HG03103 (cell line): Measurements from ENCODE around the gene FANCE.
"Not testable (repeated sequence)": the region's sequence is repeated elsewhere in the genome, so short reads cannot be mapped to it uniquely, and the experiment has no call there.

ENCODE experiments used
- ATAC-seq: cut with Tn5 transposase; IDR thresholded peaks from one replicate; pipeline ENCODE4 v1.9.1; 2021; ENCODE audit warnings: low read depth; ENCODE audit not compliant: unreplicated experiment

FANCE gene

DNA sequence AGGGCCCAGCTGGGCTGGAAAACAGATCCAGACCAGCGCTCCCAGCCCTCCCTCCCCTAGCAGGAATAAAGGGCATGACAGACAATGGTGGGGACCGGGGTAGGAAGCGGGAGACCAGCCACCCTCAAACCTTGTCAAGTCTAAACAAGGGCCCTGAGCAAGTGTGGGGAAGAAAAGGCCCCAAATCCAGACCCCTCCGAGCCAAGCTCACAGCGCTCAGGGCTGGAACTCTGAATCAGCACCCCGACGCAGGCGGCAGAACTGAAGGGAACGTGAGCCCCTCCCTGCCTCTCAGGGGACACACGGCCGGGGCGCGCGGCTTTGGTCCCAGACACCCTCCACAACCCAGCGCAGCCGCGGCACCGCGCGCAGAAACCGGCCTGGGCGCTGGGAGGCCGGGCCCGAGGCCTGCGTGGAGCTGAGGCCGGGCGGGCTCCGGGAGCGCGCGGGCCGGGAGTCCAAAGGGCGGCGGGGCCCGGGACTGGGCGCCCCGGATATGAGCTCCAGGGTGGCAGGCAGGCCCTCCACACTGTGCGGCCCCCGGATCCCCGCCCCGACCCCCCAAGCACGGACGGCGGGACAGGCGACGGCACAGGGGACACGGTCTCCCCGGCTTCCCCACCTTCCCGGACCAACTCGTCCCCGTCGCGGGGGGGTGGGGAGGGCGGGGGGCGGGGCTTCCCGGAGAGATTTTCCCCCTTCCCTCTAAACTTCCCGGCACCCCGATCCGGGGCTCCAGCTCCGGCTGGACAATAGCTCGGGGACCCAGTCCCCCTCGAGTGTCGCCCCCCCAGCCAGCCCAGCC is 44.1 kb downstream of the FANCE start:
- ATAC-seq = no peak

DNA sequence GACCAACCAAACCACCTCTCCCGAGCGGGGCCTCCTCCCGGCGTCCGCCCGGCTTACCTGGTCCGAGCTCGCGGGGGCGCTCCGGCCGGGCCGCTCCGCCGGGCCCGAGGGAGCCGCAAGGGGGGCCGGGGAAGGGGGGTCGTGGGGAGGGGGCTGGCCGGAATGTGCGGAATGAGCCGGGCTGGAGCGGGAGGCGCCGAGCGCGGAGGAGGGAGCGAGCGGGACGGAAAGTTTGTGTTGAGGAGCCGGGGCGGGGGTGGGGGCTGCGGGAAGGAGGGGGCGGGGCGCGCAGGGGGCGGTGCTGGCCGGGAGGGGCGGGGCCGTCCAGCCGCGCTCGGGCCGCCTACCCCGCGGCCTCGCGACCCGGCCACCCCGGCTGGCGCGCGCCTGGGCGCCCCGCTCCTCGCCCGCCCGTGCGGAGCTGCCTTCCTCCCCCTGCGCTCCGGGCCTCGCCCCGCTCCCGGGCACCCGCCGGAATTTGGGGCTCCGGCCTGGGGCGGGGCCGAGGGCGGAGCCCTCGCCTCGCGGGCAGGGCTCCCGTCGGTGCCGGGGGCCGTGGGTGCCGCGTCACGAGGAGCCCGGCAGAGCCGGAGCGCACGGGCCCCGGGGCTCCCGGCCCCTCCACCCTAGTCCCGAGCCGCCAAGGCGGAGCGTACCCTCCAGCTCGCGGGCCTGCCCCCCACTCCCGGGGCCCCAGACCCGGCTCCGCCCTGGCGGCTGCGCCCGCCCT is 44.9 kb downstream of the FANCE start, which contains the start of gene TEAD3:
Gene TEAD3 (minus strand): TSS at position 239 of the 730 bp plus-strand sequence.
- ATAC-seq = no peak

DNA sequence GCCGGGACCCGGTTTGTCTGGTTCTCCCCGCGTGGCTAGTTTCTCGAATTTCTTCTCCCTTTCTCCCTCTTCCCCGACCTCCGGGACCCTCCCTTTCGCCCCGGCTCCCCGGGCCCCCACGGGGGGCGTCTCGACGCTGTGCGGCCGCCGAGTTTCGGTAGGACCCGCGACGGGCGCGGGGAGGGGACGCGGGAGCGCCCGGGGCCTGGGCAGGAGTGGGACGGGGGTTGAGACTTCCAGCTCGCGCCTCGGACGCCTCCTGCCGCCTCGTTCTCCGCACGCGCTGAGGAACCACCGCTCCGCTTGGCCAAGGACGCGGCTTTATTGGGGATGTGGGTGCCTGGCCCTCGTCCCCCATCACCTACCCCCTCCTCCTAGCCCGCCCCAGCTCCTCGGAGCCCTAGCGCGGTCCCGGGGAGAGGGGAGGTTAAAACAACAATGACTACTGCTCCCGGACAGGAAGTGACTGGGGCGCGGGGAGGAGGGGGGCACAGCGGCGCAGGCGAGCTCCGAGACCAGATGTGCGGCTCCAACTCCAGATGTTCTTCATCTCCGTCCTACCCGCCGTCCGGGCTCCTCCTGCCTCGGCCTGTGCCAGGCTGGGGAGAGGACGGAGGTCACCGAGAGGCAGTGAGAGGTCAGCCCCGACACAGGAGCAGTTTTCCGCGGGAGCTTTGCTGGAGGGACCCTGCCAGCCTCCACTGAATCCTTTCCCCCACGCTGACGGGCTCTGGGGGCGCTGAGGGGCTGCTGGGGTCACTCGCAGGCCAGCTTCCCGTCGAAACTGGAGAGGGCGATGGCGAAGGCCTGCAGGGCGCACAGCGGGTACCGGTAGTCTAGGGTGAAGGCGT is 45.7 kb downstream of the FANCE start:
- no peak for ATAC-seq

DNA sequence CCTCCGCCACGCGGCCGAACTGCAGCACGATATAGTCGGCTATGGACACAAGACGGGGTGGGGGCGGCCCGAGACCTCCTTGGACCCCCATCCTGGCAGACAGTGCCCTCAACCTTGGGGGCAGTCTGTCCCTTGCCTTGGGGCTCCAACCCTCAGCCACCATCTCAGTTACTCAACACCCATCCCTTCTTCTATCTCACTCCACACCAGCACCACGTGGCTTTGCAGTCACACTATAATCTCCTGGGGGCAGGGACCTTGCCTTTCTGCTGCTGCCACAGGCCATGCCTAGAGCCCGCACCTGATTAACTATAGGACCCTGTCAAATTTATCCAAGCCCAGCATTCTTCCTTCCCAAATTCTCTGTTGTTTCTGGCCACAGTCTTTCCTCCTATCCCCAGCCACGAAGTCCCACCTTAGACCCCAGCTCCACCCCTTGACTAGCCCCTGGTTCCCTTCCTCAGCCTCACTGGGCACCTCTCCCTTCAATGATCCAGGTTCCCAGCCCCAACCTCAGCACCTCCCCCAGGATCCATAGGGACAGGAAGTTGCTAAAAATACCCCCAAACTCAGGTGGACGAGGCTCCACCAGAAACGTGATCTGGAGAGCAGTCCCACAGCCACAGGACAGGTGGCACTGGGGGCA is 46.4 kb downstream of the FANCE start:
- ATAC-seq = no peak

DNA sequence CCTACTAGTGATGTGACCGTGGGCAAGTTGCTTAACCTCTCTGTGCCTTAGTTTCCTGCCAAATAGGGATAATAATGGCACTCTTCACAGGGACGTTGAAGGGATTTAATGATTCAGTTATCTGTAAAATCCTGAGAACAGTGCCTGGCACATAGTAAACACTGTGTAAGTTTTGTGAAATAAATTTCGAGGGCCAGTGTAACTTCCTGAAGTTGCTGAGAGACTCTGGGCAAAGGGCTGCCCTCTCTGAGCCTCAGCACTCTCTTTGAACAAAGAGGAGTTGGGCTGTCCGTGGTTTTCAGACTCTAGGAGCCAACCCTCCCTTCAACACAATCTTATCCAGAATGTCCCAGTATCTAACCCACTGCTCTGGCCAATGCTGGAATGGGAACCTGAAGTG is 47.2 kb downstream of the FANCE start:
- no peak for ATAC-seq

DNA sequence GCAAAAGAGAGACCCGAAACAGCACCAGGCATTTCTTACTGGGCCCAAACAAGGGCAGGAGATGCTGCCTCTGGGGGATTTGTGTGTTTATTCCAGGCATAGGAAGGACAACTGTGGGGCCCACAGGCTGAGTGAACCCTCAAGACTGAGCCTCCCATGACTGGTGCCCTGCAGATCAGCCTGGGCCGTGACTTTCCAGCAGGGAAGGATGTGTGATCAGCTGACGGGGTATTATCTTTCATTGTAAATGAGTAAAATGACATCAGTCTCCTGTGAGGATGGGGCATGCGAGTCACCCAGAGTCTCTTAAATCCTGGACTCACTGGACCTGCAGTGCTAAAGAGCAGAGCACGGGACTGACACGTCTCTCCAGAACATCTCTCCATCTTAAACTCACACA is 48.6 kb downstream of the FANCE start:
- no peak for ATAC-seq

DNA sequence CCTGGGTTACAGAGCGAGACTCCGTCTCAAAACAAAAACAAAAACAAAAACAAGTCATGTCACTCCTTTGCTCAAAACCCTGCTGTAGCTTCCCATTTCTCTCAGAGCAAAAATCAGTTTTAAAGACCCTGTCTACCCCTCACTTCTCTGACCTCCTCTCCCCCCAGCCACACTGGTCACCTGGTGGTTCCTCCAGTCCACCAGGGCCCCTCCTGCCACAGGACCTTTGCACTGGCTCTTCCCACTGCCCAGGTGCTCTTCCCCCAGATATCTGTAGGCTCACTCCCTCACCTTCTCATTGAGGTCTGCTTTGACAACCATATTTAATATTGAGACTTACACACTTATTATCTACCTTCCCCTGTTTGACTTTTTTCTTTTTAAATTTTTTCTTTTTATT is 49.6 kb downstream of the FANCE start:
- no peak for ATAC-seq

DNA sequence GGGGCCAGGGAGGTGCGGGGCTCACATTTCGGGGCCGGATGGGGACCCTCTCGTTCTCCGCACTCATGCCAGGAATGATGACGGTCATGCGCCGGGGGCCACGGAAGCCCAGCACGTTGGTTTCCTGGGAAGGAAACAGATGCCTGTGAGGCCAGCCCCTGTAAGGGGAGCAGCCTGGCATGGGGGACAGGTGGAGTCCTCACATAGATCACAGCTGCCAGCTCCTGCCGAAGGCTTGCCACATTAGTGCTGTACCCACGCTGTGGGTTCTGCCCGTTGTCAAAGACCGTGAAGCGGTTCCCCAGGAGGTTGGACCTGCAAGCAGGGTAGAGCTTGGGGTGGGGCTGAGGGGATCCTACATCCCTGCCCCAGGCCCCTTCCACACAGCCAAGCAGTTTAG is 51.4 kb downstream of the FANCE start:
- ATAC-seq = no peak

DNA sequence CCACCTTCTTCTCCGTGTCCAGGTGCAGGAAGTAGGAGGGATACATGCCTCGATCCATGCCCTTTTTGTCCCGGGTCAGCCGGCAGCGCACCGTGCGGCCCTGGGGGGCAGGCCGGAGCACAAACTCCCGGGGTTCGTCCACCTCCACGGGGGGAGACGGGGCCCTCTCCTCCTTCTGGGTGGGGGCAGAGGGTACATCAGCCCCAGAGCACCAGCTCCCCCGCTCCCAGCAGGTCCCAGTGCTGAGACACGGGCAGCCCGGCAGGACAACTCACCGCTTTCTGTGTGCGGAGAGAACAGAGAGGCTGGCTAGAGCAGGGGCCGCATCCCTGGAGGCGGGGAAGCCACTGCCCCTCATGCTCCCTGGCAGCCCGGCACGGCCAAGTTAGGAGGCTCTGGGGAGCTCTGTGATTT is 53.9 kb downstream of the FANCE start:
- no peak for ATAC-seq

DNA sequence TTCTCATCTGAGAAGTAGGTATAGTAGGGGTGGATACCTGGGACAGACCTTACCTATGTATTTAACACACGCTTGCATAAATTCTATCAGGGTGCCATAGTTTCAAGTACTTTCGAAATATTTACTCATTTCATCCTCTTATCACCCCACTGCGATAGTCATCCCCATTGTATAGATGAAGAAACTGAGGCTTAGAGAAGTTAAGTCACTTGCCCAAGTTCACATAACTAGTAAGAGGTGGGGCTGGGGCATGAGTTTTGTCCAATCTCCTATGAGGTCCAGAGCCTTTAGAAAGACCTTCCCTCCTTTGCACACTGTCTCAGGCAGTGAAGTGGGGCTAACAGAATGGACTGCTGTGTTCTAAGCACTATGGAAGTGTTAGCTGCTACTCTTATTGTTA is 54.4 kb downstream of the FANCE start:
- ATAC-seq = no peak

DNA sequence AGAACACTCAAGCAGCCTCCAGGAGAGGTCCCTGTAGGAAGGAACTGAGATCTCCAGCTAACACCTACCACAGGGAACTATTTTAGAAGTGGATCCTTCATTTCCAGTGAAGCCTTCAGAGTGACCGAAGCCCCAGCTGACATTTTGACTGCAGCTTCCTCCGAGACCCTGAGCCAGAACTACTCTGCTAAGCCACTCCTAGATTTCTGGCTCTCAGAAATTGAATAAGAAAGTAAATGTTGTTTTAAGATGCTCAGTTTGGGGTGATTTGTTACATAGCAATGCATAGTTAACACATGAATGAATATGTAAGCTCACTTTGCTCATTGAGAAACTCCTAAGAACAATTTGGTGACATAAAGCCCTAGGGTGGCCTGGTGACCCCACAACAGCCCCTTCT is 55.1 kb downstream of the FANCE start:
- no peak for ATAC-seq

DNA sequence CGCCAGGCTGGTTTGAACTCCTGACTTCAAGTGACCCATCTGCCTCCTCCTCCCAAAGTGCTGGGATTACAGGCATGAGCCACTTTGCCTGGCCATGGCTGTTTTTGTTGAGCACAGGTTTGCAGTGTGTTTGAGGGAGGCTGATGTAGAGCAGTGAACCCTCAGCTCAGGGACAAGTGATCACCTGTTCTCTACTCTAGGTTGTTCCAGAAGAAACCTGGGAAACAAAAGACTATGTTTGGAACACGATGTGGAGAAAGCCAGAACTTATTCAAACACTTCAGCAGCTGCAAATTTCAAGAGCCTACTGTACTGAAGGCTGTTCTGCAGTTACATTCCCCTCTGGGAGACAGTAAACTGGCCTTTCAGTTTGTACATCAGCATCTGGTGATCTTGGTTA is 55.9 kb downstream of the FANCE start:
- ATAC-seq = no peak

DNA sequence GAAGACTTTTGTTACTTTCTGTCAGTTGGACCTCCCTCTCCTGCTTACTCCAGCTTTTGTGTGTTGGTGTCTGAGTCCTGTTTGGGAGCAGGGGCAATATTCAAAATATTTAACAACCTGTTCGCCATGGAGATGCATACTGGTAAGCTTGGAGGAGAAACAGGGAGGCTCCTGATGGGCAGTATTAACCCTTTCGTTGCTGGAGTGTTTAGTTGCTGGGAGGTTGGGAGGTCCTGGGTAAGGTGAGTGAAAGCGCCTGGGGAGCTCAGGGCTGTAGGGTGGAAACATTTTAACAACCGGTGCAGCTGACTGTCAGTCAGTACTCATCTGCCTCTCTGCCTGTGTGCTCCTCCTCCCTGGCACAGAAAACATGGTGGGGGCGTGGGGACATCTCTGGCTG is 56.4 kb downstream of the FANCE start:
- no peak for ATAC-seq

DNA sequence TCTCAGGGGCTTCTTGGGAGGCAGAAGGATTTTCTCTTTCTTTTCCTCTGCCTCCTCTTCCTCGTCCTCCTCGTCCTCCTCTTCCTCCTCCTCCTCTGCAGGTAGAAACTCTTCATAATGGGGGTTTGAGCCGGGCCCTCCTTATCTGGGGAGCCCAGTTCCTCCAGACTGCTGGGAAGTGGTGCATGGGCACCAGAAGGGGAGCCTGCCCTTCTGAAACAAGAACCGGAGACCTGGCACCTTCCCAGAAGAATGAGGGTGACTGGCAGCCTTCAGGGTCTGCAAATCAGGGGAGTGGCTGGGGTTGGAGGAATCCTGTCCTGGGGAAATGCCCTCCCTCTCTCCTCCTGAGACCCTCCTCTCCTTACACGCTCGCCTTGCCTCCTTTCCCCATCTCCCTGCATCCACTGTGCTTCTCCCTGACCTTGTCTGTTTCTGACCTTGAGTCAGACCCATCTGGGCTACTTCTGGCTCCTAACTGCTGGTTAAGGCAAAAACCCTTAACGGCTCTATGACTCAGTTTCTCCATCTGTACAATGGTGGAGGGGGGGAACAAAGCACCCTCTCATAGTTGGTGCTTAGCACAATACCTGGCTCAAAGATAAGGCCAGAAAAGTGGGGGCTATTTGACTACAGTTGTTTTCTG is 58.9 kb downstream of the FANCE start:
- ATAC-seq = no peak

DNA sequence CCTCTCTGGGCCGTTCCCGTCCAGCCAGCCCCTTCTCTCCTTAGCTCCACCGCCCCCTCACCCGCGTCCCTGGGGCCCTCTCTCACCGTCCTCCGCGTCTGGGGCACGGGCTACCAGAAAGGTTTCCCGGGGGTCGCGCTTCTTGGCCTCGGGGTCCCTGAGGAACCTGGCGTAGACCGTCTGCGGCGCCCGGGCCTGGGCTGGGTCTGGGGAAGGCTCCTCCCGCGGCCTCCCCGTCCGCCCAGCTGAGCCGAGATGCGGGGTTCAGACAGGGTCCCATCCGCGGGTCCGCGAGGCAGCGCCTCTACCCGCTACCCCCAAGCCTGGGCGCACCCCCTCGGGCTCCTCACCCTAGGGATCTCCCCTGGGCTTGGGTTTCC is 59.4 kb downstream of the FANCE start:
- ATAC-seq = no peak

DNA sequence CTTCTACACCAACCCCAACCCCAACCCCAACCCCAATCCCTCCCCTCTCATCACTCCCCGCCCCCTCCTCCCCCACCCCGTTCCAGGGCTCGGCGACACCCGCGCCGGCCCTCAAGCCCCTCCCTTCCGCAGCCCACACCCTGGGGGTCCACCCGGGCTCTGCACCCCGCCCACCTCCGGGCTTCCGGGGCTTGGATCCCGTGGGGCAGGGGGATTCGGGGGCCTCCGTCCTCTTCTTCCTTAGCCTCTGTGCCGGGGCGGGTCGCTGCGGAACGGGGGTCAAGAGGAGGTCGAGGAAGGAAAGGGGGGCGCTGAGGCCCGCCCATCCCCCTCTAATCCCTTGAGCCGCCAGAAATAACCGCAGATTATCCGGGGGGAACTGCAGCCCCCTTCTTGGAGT is 59.9 kb downstream of the FANCE start:
- no peak for ATAC-seq

DNA sequence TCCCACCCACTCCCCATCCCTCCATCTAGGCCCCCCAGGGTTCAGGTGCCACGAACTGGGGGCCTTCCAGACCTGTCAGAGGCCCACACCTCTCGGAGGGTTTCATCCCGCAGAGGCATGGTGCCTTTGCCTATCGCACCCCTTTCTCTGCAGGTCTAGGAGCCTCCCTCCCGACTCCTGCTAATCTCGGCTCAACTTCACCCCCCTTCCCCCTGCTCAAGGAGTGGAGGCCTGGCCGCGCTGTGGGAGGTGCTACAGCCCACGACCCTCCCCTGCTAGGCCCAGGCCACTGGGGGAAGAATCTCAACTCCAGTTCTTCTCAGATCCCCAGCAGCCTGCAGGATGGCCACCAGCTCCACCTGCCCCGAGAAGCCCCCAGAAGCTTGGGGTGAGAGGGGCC is 60.6 kb downstream of the FANCE start, which contains the start of gene TULP1:
Gene TULP1 (minus strand): TSS at position 157 of the 400 bp plus-strand sequence. CDS start 38 bp downstream, at position 119.
- no peak for ATAC-seq

DNA sequence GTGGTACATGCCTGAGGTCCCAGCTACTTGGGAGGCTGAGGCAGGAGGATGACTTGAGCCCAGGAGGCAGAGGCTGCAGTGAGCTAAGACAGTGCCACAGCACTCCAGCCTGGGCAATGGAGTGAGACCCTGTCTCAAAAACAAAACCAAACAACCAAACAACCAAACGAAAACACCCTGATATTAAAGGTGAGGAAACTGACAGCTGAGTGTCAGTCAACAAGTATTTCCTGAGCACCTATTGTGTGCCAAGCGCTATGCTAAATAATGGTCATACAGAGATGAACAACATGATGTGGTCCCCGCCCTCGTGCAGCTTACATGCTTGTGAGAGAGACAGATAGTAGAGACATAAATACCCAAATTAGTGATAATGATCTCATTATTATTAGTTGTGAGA is 62.4 kb downstream of the FANCE start:
- ATAC-seq = no peak

DNA sequence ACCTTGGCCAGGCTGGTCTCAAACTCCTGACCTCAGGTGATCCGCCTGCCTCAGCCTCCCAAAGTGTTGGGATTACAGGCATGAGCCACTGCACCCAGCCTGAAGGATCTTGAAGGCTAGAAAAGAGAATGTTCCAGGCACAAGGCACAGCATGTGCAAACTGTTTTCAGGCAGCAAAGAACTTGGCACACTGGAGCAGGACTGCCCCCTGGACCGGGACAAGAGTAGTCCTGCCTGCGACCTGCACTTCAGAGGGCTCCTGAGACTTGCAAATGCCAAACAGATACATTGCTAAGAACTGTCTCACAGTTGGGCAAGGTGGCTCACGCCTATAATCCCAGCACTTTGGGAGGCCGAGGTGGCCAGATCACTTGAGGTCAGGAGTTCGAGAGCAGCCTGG is 63.8 kb downstream of the FANCE start:
- ATAC-seq = not testable (repeated sequence)
